Inflammatory macrophage treated with lipopolysaccharide for 4 hours (primary cell): ENCODE measurements around the gene VKORC1L1.
"Not testable (repeated sequence)": the region's sequence is repeated elsewhere in the genome, so short reads cannot be mapped to it uniquely, and the experiment has no call there.

Source experiments
- DNase-seq: peaks from one replicate; pipeline ENCODE4 v3.0.0-alpha.2; 2020

Gene VKORC1L1

GRCh38 chr7:65888434-65889156 is 15.7 kb downstream of the VKORC1L1 start:
- DNase-seq = not testable (repeated sequence)

- not testable (repeated sequence) for DNase-seq
These were observed 16.8 kb downstream of the VKORC1L1 start for GRCh38 chr7:65889722-65890121.

GRCh38 chr7:65892161-65892560 is 19.3 kb downstream of the VKORC1L1 start:
- DNase-seq = peak; percentile 65

- DNase-seq = no peak
These were observed 20.0 kb downstream of the VKORC1L1 start for GRCh38 chr7:65892835-65893234.

GRCh38 chr7:65896279-65896870 is 23.5 kb downstream of the VKORC1L1 start:
- peak; percentile 31 for DNase-seq

- not testable (repeated sequence) for DNase-seq
These were observed 24.4 kb downstream of the VKORC1L1 start for GRCh38 chr7:65897289-65897688.

GRCh38 chr7:65898677-65899447 is 26.0 kb downstream of the VKORC1L1 start:
- peak; percentile 8 for DNase-seq

GRCh38 chr7:65902306-65902705 is 29.4 kb downstream of the VKORC1L1 start:
- no peak for DNase-seq

GRCh38 chr7:65907501-65908198 is 34.8 kb downstream of the VKORC1L1 start:
- DNase-seq = no peak

- no peak for DNase-seq
These were observed 37.4 kb downstream of the VKORC1L1 start for GRCh38 chr7:65910237-65910636.

- DNase-seq = no peak
These were observed 39.4 kb downstream of the VKORC1L1 start for GRCh38 chr7:65912237-65912636.

- no peak for DNase-seq
These were observed 43.2 kb downstream of the VKORC1L1 start for GRCh38 chr7:65915921-65916657.

- DNase-seq = no peak
These were observed 50.4 kb downstream of the VKORC1L1 start for GRCh38 chr7:65923316-65923715.

- no peak for DNase-seq
These were observed 51.3 kb downstream of the VKORC1L1 start for GRCh38 chr7:65924193-65924592.

GRCh38 chr7:65925040-65925439 is 52.2 kb downstream of the VKORC1L1 start:
- DNase-seq = peak; percentile 55

GRCh38 chr7:65926588-65926987 is 53.7 kb downstream of the VKORC1L1 start:
- DNase-seq = no peak

- DNase-seq = no peak
These were observed 54.9 kb downstream of the VKORC1L1 start for GRCh38 chr7:65927489-65928448.

GRCh38 chr7:65931685-65932084 is 58.8 kb downstream of the VKORC1L1 start:
- DNase-seq = no peak

- DNase-seq = no peak
These were observed 64.4 kb downstream of the VKORC1L1 start for GRCh38 chr7:65937296-65937695.

- no peak for DNase-seq
These were observed 65.5 kb downstream of the VKORC1L1 start for GRCh38 chr7:65938336-65938895.

- DNase-seq = not testable (repeated sequence)
These were observed 72.9 kb downstream of the VKORC1L1 start for GRCh38 chr7:65945787-65946186.
